Urinary bladder (tissue), 4 donors: ENCODE data around the gene PTPRN2. TPM values are rescaled to one million over a fixed set of nuclear protein-coding genes. Genes with fewer than 3 reads are reported as not detected.
A peak's percentile ranks its signal among the peaks of the same experiment; 100 is the strongest.

Experiments used
- DNase-seq: peaks from one replicate; pipeline ENCODE4 v3.0.0-alpha.2; 2015; ENCODE audit errors: extremely low spot score
- H3K27ac ChIP-seq: one replicate; pipeline ENCODE4 v1.5.1; 2013; ENCODE audit warnings: low read depth, mild to moderate bottlenecking, moderate library complexity
- H3K36me3 ChIP-seq: one replicate; pipeline ENCODE4 v1.6.1; 2013; ENCODE audit warnings: mild to moderate bottlenecking, moderate library complexity; ENCODE audit not compliant: insufficient read depth
- H3K4me1 ChIP-seq: one replicate; pipeline ENCODE4 v1.6.1; 2013; ENCODE audit warnings: mild to moderate bottlenecking, moderate library complexity; ENCODE audit not compliant: insufficient read depth
- H3K4me3 ChIP-seq: one replicate; pipeline ENCODE4 v1.5.1; 2013; ENCODE audit warnings: low read depth, low read length
- WGBS: extraction: QIAGEN DNeasy Blood & Tissue Kit; methylation state at CpG from one replicate; pipeline ENCODE4 v1.1.7; 2013; 5-methylcytosine and 5-hydroxymethylcytosine counted together
- polyA plus RNA-seq: library from polyadenylated mRNA; stranded (reverse); fragments of 200-250 nt; gene quantifications from one replicate; pipeline ENCODE4 v1.2.3, GENCODE V29; 2013
- total RNA-seq: library from RNA; depleted of rRNA; stranded (reverse); fragments of >200 nt; gene quantifications from one replicate; pipeline ENCODE4 v1.2.3, GENCODE V29; 2014
- donor health status: healthy with polysubstance abuse.
- donor health status: healthy.

PTPRN2 gene
- total and polyA plus RNA-seq, 2 donors, result 2.8 to 4.4 TPM

DNA sequence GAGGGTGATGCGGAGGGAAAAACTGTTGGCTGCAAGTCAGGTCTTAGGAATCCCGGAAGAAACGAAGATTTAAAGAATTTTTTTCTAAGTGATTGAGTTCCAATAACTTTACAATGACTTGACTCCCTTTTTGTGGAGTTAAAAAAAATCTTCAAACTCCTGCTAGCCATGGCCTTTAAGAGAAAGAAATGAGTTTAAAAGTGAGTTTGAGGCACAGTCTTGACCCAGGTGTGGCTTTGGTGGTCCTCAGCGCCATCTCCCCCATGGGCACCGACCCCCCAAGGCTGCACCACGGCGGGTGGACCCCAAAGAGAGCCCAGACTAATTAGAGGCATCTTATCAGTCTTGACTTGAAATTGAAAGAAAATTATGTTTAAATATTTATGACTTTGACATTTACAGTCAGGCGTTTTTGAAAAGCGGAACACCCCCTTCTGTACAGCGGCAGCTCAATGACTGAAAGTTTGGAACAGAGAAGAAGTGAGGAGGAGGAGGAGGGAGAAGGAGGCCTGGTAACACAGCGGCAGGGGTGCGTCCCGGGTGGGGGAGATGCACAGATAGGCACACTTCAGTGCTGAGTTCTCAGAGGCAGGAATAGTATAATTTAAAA, 901.2 kb downstream of the PTPRN2 start:
- Histone ChIP-seq H3K27ac (no peak overlapping the region), H3K36me3 (no peaks in the 10 kb centered on the region), H3K4me1 (peaks cover 4% of the 10 kb centered on the region), H3K4me3 (no peak overlapping the region)
- DNase-seq, result no peak
- 15% methylated on average over 13 of the region's 13 CpGs for WGBS

DNA sequence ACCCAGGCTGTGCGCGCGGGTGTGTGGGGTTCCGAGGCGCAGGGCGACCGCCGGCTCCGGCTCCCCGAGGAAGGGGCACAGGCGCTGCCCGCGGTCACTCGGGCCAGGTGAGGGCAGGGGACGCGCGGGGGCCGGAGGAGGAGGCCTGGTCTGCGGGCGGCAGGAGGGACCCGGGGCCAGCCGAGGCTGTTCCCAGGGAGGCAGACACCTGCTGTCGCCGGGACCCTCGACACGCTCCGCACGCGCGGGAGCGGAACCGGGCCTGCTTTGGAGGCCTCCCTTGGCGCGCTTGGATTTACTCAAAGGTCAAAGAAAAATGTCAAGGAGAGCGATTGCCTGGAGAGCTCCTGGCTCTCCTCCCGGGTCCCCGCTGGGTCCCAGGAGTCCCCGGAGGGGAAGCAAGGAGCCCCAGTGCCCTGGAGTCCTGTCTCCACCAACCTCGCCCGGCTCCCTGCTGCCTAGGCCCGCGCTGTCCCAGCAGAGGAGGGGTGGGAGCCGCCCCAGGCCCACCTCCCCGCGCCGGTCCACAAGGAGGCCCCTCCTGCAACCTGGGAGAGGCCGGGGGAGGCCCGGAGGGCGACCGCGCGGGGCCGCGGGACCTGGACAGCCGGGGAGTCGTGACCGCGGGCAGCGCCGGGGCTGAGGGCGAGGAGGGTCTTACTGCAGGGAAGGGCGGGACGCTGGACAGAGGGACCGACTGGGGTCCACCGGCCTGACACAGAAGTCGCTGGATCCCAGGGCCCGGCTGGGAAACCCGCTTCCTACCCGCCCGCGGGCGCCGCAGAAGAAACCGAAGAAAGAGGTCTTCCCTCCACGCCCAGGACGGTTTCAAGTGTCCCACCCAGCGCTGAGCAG, 902.0 kb downstream of the PTPRN2 start:
- whole genome bisulfite sequencing, result 9% methylated on average over 77 of the region's 77 CpGs
- Histone ChIP-seq H3K27ac (no peak overlapping the region), H3K4me3 (no peak overlapping the region), H3K4me1 (peaks cover 4% of the 10 kb centered on the region), H3K36me3 (no peaks in the 10 kb centered on the region)
- DNase-seq, result no peak

- peak overlapping the region; percentile 7 for H3K4me3 ChIP-seq
- H3K36me3 ChIP-seq, result no peaks in the 10 kb centered on the region
- DNase-seq, result no peak
- H3K27ac ChIP-seq, result no peak overlapping the region
- 2% methylated on average over 72 of the region's 72 CpGs for WGBS
- peaks cover 4% of the 10 kb centered on the region for H3K4me1 ChIP-seq
Measured at GRCh38 chr7:157684909-157685429, 902.7 kb downstream of the PTPRN2 start.

DNA sequence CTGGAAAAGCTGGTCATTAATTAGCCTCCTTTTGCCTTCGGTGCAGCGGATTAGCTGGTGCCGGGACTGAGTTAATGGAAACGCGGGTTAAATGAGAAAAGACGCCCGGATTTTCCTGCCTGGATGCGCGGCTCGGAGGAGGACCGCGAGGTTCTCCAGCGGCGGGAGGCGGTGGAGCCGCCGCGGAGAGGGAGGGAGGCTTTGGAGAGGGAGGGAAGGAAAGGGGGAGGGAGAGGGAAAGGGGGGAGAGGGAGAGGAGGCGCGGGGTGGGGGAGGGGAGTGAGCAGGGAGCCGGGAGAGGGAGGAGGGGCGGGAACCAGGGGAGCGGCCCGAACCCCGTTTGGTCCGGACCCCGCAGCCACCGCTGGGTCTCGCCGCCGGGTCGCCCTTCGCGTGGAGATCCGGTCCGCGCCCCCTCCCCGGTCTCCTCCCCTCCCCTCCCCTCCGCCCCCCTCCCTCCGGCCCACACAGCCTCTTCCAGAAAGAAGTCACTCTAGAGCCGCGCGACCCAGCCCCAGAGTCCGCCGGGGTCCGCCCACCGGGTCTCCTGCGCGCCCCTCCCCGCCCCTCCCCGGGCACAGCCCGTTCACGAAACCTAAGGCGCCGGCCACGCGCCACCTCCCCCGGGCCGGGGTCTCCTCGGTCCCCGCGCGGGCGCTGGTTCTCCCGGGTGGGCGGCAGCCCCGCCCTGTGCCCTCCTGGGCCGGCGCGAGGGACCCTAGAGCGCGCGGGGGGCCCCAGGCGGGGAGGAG, 903.3 kb downstream of the PTPRN2 start:
- Histone ChIP-seq H3K27ac (no peak overlapping the region), H3K4me3 (peak overlapping the region; percentile 7), H3K36me3 (no peaks in the 10 kb centered on the region), H3K4me1 (peaks cover 4% of the 10 kb centered on the region)
- WGBS, result 1% methylated on average over 70 of the region's 74 CpGs
- DNase-seq, result no peak

DNA sequence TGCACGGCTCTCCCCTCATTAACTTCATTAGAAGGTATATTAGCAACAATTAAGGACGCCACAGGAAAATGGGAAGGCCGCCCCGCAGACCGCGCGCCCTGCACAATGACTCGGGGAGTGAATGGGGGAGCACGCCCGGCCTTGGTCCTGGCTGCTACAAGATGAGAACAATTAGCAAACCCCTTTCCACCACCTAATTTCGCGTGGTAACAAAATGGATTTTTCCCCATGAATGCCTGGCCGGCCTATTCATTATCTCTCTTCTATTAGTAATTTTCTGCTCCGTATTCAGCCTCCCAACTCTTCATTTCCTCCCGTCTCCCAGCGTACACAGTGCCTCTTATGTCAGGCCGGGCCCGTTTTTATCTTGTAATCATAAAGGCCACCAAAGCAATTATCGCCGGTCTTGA, 903.9 kb downstream of the PTPRN2 start:
- peak overlapping the region; percentile 7 for H3K4me3 ChIP-seq
- WGBS, result 18% methylated on average over 20 of the region's 20 CpGs
- no peak for DNase-seq

GRCh38 chr7:157682946-157683746, 904.5 kb downstream of the PTPRN2 start:
- Histone ChIP-seq H3K4me3 (no peak overlapping the region), H3K36me3 (no peaks in the 10 kb centered on the region), H3K4me1 (peaks cover 4% of the 10 kb centered on the region), H3K27ac (no peak overlapping the region)
- no peak for DNase-seq
- WGBS, result 38% methylated on average over 21 of the region's 21 CpGs

More for the DNA sequence above, 903.9 kb downstream of the PTPRN2 start:
- Histone ChIP-seq H3K36me3 (no peaks in the 10 kb centered on the region), H3K27ac (no peak overlapping the region), H3K4me1 (peaks cover 4% of the 10 kb centered on the region)

GRCh38 chr7:157682064-157682945, 905.3 kb downstream of the PTPRN2 start:
- Histone ChIP-seq H3K4me3 (no peak overlapping the region), H3K36me3 (no peaks in the 10 kb centered on the region), H3K4me1 (peaks cover 4% of the 10 kb centered on the region), H3K27ac (no peak overlapping the region)
- 66% methylated on average over 28 of the region's 28 CpGs for WGBS
- DNase-seq, result no peak

- WGBS, result 56% methylated on average over 9 of the region's 9 CpGs
- Histone ChIP-seq H3K36me3 (no peaks in the 10 kb centered on the region), H3K4me1 (peaks cover 1% of the 10 kb centered on the region), H3K4me3 (no peak overlapping the region), H3K27ac (no peak overlapping the region)
- DNase-seq, result no peak
Measured at GRCh38 chr7:157679607-157680006, 908.0 kb downstream of the PTPRN2 start.

DNA sequence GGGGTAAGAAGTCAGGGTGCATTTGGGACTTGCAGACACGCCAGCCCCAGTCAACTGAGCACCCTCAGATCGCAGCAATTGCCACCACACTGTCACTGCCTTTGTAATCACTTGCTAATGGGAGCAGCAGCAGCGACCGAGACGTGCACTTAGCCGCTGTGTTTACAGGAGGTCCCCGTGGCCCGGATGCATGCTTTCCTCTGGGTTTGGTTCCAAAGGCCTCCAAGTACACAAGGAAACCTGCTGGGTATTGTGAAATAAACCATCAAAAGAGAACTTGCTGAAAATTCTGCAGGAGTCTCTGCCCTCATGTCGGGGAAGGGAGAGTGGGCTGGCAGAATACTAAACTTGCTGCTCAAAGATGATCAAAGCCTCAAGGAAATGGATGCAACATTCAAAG, 909.1 kb downstream of the PTPRN2 start:
- no peak for DNase-seq
- Histone ChIP-seq H3K4me3 (no peak overlapping the region), H3K36me3 (no peaks in the 10 kb centered on the region), H3K4me1 (no peaks in the 10 kb centered on the region), H3K27ac (no peak overlapping the region)
- 37% methylated on average over 9 of the region's 9 CpGs for WGBS

DNA sequence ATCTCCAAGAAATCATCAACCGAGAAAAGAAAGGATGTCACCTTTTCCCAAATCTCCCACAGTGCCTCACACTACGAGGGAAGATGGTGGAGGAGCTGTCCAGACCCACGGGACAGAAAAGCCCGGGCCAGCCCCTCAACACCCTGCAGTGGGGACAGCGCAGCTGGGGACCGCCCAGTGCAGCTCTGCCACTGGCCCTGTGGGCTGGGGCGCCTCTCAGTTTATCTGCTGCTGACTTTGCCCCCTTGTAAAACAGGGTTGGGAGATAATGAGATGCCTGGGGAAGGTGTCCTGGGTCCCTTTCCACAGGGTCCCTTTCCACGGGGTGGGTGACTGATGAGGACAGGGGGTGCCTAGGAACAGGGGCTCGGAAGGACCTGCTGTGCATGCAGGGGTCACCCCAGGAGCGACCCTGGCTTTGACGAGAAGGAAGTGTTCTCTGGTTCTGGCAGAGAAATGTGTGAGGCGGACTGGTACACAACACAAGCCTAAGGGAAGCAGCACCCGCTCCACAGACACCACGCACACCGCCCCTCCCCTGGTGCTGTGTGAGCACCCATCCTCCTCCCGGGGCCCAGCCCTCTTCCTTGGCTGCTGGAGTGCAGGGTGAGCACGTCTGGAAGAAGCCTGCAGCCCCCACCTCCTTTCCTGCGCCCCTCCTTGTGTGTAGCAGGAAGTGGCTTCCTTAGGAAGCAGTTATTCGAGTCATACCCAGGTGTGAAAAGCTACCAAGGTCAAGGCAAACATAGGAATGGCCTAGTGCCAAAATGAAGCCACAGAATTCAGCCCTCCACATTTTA, 911.0 kb downstream of the PTPRN2 start:
- H3K4me1 ChIP-seq, result no peaks in the 10 kb centered on the region
- H3K36me3 ChIP-seq, result no peaks in the 10 kb centered on the region
- DNase-seq, result no peak
- H3K4me3 ChIP-seq, result no peak overlapping the region
- no peak overlapping the region for H3K27ac ChIP-seq
- WGBS, result 69% methylated on average over 19 of the region's 19 CpGs

GRCh38 chr7:157676001-157676400, 911.6 kb downstream of the PTPRN2 start:
- DNase-seq, result no peak
- Histone ChIP-seq H3K27ac (no peak overlapping the region), H3K4me1 (no peaks in the 10 kb centered on the region), H3K4me3 (no peak overlapping the region), H3K36me3 (no peaks in the 10 kb centered on the region)
- WGBS, result 86% methylated on average over 11 of the region's 11 CpGs
